Activated CD4-positive, alpha-beta T cell treated with anti-CD3 and anti-CD28 coated beads for 24 hours (primary cell): ENCODE results near the gene RBM19.

Experiments used
- DNase-seq, 2 donors: peaks; one replicate each; pipeline ENCODE4 v3.0.0-alpha.2; 2020; ENCODE audit warnings: low read depth in 2 of 2

The RBM19 gene

DNA sequence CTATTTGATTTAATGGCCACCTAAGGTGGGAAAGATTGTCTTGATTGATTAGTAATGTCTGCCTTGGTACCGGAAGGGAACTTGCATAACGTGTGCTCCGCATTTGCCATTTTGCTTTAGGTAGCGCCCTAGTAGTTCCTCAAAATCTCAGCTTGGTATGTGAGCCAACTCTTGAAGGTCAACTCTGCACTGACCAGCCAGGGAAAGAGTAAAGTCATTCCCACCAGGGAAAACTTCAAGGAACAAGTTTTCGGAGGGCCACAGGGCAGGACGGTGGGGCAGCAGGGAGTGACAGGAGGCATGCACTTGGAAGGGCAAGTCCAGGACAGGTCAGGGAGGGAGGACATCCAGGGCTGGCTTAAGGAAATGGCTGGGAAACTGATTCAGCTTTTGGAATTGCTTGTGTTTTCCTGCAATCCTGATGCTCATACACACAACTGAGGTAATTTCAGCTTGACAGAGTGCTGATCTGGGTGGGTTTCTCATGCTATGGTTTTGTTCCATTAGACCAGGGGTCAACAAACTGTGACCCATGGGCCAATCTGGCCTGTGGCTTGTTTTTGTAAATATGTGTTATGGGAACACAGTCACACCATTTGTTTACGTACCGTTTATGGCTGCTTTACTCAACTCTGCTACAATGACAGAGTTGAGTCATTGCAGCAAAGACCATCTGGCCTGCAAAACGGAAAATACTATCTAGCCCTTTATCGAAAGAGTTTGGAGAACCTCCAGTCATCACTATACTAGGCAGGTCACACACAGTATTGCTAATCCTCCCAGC, 184.5 kb downstream of the RBM19 start:
- no peak for DNase-seq

GRCh38 chr12:113779774-113780173, 186.4 kb downstream of the RBM19 start:
- DNase-seq = no peak

DNA sequence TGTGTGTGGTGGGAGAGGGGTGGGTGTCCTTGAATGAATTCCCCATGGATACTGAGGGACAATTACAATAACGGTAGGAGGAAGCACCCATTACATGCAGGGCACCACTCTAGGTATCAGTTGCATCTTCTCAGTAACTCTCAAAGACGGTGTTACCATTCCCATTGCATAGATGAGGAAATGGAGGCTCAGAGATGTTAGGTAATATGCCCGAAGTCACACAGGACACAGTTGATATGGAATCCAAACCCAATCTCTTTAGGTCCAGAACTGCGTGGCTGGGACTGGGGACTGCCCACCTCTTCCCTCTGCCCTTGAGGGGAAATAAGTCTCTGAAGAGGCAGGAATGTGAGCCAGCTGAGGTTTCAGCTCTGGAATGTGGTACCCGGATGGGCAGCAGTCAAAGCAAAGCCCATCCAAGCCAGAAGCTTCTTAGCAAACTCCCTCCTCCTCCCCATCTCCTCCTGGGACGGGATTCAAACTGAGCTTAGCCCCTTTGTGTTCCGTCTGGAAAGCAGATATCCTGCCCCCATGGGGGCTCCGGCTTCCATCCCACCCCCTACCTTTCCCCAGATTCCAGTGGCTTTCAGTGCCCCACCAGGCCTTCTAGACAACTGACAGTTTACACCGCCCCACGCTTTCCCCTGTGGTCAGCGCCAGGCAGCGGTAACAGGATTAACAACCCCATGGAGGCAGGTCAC, 187.5 kb downstream of the RBM19 start:
- DNase-seq = no peak

DNA sequence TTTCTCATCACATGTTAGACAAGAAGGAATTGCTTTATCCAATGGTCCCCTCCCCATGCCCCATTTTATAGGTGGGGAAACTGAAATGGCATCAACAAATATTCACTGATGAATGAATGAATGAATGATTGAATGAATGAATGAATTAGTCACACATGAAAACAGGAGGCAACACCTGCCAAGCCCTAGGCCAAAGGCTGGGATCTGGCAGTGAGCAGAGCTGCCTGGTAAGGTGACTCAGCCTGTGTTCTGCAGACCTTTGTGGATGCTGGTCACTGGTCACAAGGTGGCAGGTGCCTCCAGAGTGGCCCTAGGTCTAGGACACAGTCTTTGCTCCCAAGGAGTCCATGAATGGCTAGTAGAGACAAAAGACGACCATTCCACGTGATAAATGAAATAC, 188.4 kb downstream of the RBM19 start:
- DNase-seq = no peak

- DNase-seq = no peak
Observed at GRCh38 chr12:113776536-113776935, 189.6 kb downstream of the RBM19 start.

DNA sequence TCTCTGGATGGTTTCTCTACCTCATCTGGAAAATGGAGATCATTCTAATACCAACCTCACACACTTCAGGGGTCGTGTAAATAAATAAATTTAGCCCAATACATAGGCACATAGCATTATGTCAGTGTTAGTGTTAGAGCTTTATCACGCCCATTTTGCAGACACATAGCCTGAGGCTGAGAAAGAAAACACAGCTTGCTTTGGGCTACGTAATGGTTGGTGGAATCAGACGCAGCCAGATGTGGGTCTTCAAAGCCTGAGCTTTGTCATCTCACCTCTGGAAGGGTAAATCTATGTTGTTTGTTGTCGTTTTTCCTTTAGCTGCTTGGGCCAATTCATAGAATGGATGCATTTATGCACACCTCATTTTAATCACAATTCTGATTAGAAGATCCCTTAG, 191.6 kb downstream of the RBM19 start:
- DNase-seq = no peak

GRCh38 chr12:113772505-113773030, 193.6 kb downstream of the RBM19 start:
- DNase-seq = no peak

GRCh38 chr12:113770389-113770865, 195.7 kb downstream of the RBM19 start:
- DNase-seq = no peak

GRCh38 chr12:113769305-113769704, 196.8 kb downstream of the RBM19 start:
- DNase-seq = no peak

DNA sequence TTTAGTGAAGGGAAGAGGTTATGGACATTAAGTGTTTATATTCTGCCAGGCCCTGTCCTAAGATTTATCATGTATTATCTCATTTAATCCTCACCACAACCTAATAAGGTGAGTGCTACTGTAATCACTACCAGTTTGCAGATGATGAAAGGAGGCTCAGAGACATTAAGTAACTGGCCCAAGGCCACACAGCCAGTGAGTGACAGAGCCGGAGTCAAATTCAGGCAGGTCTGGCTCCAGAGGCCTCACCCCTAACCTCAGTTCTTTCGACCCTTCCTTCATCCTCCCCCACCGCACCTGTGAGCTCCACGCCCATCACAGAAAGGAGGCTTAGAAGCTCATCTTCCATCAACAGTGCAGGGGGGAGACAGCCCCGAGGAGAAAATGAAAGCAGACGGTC, 197.3 kb downstream of the RBM19 start:
- DNase-seq = no peak

DNA sequence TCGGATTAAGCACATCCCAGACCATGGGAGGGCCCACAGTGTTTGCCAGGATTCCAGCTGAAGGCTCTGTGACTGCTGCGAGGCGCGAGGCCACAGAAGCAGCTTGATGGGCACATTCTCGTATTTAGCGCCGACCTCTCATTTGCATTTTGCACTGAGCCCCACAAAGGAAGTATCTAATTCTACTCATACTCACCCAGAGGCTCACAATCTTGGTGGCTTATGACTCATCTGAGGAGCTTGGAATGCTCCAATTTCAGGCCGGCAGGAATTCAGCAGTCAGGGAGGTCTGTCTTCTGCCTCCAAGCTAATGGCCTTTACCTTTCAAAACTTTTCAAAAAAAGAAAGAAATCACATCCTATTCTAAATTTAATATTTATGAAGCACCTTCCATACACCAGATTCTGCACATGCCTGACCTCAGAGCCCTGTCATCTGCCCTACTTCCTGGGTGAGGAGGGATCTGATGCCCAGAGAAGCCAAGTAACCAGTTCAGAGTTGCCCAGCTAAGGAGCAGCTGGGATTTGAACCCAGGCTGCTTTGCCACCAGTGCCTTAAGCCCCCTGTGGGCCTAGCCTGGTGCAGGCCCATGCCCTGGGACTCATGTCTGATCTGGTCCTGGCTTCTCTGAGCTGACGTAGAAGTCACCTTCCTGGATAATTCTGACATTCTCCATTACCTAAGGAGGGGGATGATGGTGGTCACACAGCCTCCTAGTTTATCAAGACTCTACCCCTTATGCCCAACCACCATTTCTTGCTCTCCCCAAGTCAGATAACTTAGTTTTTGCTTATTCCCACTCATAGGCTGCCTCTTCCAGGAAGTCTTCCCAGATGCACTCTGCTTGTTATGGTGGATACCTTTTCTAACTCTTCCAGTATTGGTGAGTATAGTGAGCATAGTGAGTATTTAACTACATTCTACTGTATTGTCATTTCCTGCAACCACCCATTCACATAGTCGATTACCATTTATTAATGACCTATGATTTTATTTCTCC, 198.9 kb downstream of the RBM19 start:
- no peak for DNase-seq
